Dendritic cell treated with granulocyte-macrophage colony-stimulating factor and Interleukin-4, amounts not matched to agents 40 ng/mL and 50 ng/mL, for 4 days (primary cell): Measurements from ENCODE around the gene ZDHHC14.

Source experiments
- H3K27ac Mint-ChIP-seq: one replicate; pipeline ENCODE4 v1.8.0; 2022; ENCODE audit warnings: mild to moderate bottlenecking, mixed read lengths
- H3K27me3 Mint-ChIP-seq: one replicate; pipeline ENCODE4 v1.8.0; 2022; ENCODE audit warnings: mild to moderate bottlenecking, mixed read lengths
- H3K36me3 Mint-ChIP-seq: one replicate; pipeline ENCODE4 v1.8.0; 2022; ENCODE audit warnings: low read depth, mixed read lengths
- H3K4me1 Mint-ChIP-seq: one replicate; pipeline ENCODE4 v1.8.0; 2022; ENCODE audit warnings: low read depth, mixed read lengths
- H3K4me3 Mint-ChIP-seq: one replicate; pipeline ENCODE4 v1.8.0; 2022; ENCODE audit warnings: mild to moderate bottlenecking, moderate library complexity, mixed read lengths
- H3K9me3 Mint-ChIP-seq: one replicate; pipeline ENCODE4 v1.8.0; 2022; ENCODE audit warnings: mixed read lengths
- intact Hi-C: fragments of 100-400 bp; cut with micrococcal nuclease; formaldehyde crosslinking; loops from one replicate; pipeline ENCODE4 v1.15.0; 2022

Gene ZDHHC14

DNA sequence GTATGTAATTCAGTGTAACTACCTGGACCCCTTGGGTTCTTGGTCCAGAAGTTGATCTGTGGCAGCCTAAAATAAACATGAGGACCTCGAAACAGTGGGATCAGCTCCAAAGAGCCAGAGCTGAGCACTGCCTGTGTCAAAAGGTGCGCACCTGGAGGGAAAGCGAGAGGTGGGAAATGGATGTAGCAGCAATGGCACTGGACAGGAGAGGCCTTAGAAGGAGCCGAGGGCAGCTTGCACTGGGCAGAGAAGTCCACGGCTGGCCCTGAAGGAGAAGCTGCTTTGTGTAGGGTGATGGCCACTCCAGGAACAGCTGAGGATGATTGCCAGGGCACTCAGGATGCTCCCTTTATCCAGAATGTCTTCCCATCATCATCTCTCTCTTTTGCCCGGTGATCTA is 228.1 kb downstream of the ZDHHC14 start:
- intact Hi-C loops = no loop called here
- H3K4me1 Mint-ChIP-seq = no peaks in the 10 kb centered on the region
- H3K4me3 Mint-ChIP-seq = no peak overlapping the region
- no peaks in the 10 kb centered on the region for H3K36me3 Mint-ChIP-seq
- H3K27me3 Mint-ChIP-seq = no peaks in the 10 kb centered on the region
- H3K9me3 Mint-ChIP-seq = no peaks in the 10 kb centered on the region
- H3K27ac Mint-ChIP-seq = no peak overlapping the region

DNA sequence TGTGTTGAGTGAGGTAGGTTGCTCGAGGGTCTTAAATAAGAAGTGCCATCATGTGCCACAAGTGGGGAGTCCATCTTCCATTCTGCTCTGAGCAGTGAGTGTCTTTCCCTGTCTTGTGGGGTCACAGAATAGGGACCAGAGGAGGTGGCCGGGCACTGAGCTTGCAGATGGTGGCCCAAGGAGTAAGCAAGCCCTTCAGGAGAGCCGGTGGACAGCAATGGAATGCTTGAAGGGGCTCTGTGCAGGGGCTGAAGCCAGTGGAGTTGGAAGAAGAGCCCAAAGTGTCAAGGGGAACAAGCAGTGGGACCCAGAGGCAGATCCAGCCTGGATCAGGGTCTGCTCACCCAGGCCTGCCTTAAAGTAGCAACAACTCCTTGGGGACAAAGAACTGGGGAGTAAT is 228.6 kb downstream of the ZDHHC14 start:
- intact Hi-C loops = no loop called here
- no peaks in the 10 kb centered on the region for H3K27me3 Mint-ChIP-seq
- H3K4me1 Mint-ChIP-seq = no peaks in the 10 kb centered on the region
- H3K27ac Mint-ChIP-seq = no peak overlapping the region
- no peaks in the 10 kb centered on the region for H3K36me3 Mint-ChIP-seq
- H3K9me3 Mint-ChIP-seq = no peaks in the 10 kb centered on the region
- no peak overlapping the region for H3K4me3 Mint-ChIP-seq

DNA sequence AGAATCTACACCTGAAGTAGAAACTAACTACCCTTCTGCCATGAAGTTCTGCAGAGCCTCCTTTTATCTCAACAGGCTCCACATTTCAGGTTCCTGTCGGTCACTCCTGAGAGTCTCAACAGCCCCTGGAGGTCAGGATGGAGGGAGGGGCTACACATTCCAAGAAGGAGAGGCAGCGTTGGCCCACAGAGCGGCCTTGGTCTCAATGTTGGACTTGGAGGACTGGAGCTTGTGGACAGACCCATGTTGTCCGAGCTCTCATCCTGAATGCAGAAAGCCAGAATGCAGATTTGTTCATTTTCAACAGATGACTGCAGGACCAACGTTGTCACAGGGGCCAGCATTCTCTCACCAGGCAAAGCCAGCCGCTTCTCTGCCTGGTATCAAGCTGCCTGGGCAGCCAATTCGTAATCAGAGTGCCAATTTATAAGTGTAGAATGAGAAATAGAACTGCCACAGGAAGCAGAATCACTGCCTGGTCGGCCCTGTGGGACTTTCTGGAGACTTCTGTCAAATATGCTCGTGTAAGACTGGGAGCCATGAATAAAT is 229.5 kb downstream of the ZDHHC14 start:
- Mint-ChIP-seq H3K27me3 (no peaks in the 10 kb centered on the region), H3K4me1 (peaks cover 3% of the 10 kb centered on the region), H3K9me3 (no peaks in the 10 kb centered on the region), H3K4me3 (no peak overlapping the region), H3K36me3 (no peaks in the 10 kb centered on the region), H3K27ac (no peak overlapping the region)
- intact Hi-C loops = no loop called here

DNA sequence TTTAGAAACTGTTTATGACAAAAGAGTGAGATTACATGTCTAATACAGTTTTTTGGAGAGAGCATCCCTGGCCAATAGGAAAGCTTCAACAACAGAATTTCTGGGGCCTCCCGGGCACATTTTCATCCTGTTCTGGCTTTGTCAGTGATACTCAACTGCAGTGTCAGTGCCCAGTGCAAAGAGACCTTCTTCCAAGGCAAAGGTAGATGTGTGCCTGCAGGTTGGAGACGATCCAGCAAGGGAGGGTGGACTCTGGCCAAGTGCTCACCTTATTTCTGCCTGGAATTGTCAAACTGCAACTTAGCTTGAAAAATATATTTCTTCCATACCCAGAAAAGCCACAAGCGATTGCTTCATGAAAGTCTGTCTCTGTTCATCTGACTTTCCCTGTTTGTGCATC is 230.4 kb downstream of the ZDHHC14 start:
- no peak overlapping the region for H3K27ac Mint-ChIP-seq
- H3K4me1 Mint-ChIP-seq = peaks cover 10% of the 10 kb centered on the region
- H3K27me3 Mint-ChIP-seq = no peaks in the 10 kb centered on the region
- intact Hi-C loops = no loop called here
- no peaks in the 10 kb centered on the region for H3K36me3 Mint-ChIP-seq
- no peaks in the 10 kb centered on the region for H3K9me3 Mint-ChIP-seq
- no peak overlapping the region for H3K4me3 Mint-ChIP-seq

DNA sequence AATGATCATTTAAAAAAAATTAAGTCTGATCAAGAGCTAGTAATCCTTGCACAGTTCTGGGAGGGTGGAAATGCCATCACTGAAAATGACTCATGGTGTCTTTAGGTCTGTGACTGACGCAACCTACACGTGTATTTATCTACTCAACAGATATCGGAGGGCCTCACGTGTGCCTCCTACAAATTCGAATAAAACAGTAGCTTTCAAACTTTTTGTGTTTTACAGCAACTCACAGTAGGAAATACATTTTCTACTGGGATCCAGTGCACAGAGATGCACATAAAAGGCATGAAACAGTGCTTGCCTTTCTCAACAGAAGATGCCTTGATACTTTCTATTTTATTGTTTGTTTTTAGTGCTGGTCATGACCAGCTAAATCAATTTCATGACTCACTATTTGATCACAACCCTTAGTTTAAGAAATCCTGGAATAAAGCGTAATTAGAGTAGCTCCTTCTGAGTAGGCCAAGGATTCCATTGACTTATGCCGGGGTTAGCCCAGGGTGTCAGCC is 232.1 kb downstream of the ZDHHC14 start:
- Mint-ChIP-seq H3K36me3 (no peaks in the 10 kb centered on the region), H3K4me3 (no peak overlapping the region), H3K27me3 (no peaks in the 10 kb centered on the region), H3K27ac (no peak overlapping the region), H3K4me1 (peaks cover 10% of the 10 kb centered on the region), H3K9me3 (no peaks in the 10 kb centered on the region)
- intact Hi-C loops = no loop called here

DNA sequence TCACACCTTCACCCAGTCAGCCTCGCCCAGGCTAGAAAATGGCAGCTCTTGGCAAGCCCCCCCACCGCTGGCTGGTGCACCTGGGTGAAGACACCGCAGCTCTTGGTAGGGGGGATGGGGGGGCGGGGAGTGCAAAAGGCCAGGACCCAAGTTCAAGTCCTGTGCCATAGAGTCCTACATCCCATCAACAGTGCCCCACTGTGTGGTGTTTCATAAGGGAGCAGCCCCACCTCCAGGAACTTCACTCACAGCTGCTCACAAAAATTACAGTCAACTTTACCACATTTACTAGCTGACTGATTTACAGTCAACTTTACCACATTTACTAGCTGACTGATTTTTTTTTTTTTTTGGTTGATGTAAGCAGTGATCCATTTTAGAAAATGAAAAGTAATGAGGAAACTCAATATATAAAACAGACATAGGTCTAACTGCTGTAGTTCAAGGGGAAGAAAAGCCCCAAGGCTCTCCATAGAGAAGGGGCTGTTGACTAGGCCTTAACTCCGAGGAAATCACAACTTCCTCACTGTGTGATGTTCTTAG is 233.1 kb downstream of the ZDHHC14 start:
- Mint-ChIP-seq H3K27ac (no peak overlapping the region), H3K4me1 (peaks cover 10% of the 10 kb centered on the region)

GRCh38 chr6:157615420-157615769 is 234.4 kb downstream of the ZDHHC14 start:
- intact Hi-C loops = no loop called here
- Mint-ChIP-seq H3K27ac (peak overlapping the region; percentile 16), H3K4me1 (peaks cover 10% of the 10 kb centered on the region), H3K4me3 (no peak overlapping the region), H3K9me3 (no peaks in the 10 kb centered on the region), H3K27me3 (no peaks in the 10 kb centered on the region), H3K36me3 (no peaks in the 10 kb centered on the region)

More for the DNA sequence above, 233.1 kb downstream of the ZDHHC14 start:
- H3K9me3 Mint-ChIP-seq = no peaks in the 10 kb centered on the region
- intact Hi-C loops = no loop called here
- no peak overlapping the region for H3K4me3 Mint-ChIP-seq
- H3K36me3 Mint-ChIP-seq = no peaks in the 10 kb centered on the region
- no peaks in the 10 kb centered on the region for H3K27me3 Mint-ChIP-seq

DNA sequence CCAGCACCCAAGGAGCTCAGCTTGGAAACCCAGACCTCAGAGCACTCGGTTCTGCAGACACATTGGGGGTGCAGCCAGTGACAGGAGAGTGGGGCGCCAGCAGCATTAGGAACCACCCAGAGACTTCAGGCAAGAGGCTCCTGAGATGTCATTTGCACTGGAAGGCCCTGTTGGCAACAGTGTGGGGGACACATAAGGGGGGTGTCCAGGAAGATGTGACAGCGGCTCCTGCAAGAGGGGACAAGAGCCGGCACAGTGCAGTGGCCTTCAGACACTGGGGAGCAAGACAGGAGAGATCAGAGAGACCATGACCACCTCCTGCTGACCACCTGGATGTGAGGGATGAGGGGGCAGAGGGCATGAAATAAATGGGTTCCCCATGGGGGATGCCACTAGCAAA is 235.0 kb downstream of the ZDHHC14 start:
- H3K36me3 Mint-ChIP-seq = no peaks in the 10 kb centered on the region
- no peaks in the 10 kb centered on the region for H3K27me3 Mint-ChIP-seq
- intact Hi-C loops = no loop called here
- peak overlapping the region; percentile 16 for H3K27ac Mint-ChIP-seq
- H3K4me1 Mint-ChIP-seq = peaks cover 10% of the 10 kb centered on the region
- no peak overlapping the region for H3K4me3 Mint-ChIP-seq
- H3K9me3 Mint-ChIP-seq = no peaks in the 10 kb centered on the region

DNA sequence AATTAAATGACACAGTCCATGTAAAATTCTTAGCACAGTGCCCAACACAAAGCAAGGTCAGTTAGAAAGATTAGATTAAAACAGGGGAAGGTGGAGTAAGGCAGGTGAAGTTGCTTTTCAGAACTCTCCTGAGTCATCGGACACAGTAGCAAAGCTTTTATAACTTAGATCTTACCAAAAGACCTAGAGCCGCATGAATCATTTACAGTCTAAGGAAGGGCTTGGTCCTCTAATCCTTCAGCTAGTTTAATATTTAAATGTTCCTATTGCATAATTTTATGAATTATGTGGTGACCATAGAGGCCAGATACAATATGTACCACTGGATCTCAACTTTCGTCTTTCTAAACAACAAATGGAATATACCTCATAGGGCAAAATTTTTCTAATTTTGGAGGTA is 240.0 kb downstream of the ZDHHC14 start:
- Mint-ChIP-seq H3K9me3 (peaks cover 13% of the 10 kb centered on the region), H3K27me3 (no peaks in the 10 kb centered on the region), H3K4me3 (no peak overlapping the region), H3K36me3 (no peaks in the 10 kb centered on the region), H3K27ac (no peak overlapping the region), H3K4me1 (peaks cover 2% of the 10 kb centered on the region)
- intact Hi-C loops = no loop called here

- intact Hi-C loops = no loop called here
- no peak overlapping the region for H3K4me3 Mint-ChIP-seq
- no peaks in the 10 kb centered on the region for H3K4me1 Mint-ChIP-seq
- H3K27ac Mint-ChIP-seq = no peak overlapping the region
- peaks cover 13% of the 10 kb centered on the region for H3K9me3 Mint-ChIP-seq
- no peaks in the 10 kb centered on the region for H3K27me3 Mint-ChIP-seq
- no peaks in the 10 kb centered on the region for H3K36me3 Mint-ChIP-seq
Measured at GRCh38 chr6:157621406-157621805, 240.4 kb downstream of the ZDHHC14 start.

GRCh38 chr6:157622427-157622826 is 241.4 kb downstream of the ZDHHC14 start:
- Mint-ChIP-seq H3K4me1 (no peaks in the 10 kb centered on the region), H3K9me3 (peaks cover 13% of the 10 kb centered on the region), H3K36me3 (no peaks in the 10 kb centered on the region), H3K27ac (no peak overlapping the region), H3K4me3 (no peak overlapping the region), H3K27me3 (no peaks in the 10 kb centered on the region)
- intact Hi-C loops = no loop called here

- intact Hi-C loops = no loop called here
- H3K27me3 Mint-ChIP-seq = no peaks in the 10 kb centered on the region
- H3K36me3 Mint-ChIP-seq = no peaks in the 10 kb centered on the region
- no peak overlapping the region for H3K27ac Mint-ChIP-seq
- peaks cover 13% of the 10 kb centered on the region for H3K9me3 Mint-ChIP-seq
- no peaks in the 10 kb centered on the region for H3K4me1 Mint-ChIP-seq
- H3K4me3 Mint-ChIP-seq = no peak overlapping the region
Measured at GRCh38 chr6:157625111-157625510, 244.1 kb downstream of the ZDHHC14 start.

GRCh38 chr6:157625764-157626163 is 244.8 kb downstream of the ZDHHC14 start:
- H3K27ac Mint-ChIP-seq = no peak overlapping the region
- no peaks in the 10 kb centered on the region for H3K36me3 Mint-ChIP-seq
- intact Hi-C loops = no loop called here
- H3K4me3 Mint-ChIP-seq = no peak overlapping the region
- no peaks in the 10 kb centered on the region for H3K27me3 Mint-ChIP-seq
- no peaks in the 10 kb centered on the region for H3K4me1 Mint-ChIP-seq
- peaks cover 13% of the 10 kb centered on the region for H3K9me3 Mint-ChIP-seq

DNA sequence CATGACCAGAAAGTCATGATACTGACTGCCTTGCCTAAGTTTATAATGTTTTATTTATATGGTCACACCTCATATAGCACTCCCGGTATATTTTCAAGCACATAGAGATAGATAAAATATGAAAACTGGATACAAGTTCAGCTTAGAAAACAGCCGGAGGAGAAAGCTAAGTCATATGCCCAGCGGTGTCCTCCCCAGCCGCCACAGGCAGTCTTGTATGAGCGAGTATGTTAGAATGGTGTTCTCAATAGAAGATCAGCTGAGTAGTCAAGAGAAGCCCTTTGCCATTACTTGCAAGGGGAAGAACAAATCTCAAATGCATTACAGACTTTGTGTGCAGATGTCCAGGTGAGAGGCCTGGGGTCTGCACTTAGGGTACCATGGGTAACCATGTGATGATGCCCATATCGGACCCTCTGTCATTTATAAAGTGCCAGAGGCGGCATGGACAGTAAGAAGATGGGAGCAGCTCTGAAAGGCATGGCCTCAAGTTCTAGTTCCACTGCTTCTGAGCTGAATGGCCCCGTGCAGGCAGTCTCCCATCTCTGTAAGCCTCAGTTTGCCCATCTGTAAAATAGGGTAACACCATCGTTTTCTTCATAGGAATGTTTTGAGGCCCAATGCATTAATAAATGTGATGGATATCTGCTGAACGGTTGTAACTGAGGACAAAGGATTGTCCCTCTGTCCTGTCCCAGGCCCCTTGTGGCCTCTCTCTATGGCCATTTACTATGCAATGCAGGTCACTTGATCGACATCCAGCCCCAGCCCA is 246.4 kb downstream of the ZDHHC14 start:
- Mint-ChIP-seq H3K9me3 (peaks cover 13% of the 10 kb centered on the region), H3K4me3 (no peak overlapping the region), H3K4me1 (no peaks in the 10 kb centered on the region), H3K27ac (no peak overlapping the region), H3K27me3 (no peaks in the 10 kb centered on the region), H3K36me3 (no peaks in the 10 kb centered on the region)
- intact Hi-C loops = no loop called here
